Measurements from ENCODE around the gene FEN1.

- TF ChIP-seq, protein P1, sequence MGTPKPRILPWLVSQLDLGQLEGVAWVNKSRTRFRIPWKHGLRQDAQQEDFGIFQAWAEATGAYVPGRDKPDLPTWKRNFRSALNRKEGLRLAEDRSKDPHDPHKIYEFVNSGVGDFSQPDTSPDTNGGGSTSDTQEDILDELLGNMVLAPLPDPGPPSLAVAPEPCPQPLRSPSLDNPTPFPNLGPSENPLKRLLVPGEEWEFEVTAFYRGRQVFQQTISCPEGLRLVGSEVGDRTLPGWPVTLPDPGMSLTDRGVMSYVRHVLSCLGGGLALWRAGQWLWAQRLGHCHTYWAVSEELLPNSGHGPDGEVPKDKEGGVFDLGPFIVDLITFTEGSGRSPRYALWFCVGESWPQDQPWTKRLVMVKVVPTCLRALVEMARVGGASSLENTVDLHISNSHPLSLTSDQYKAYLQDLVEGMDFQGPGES (IDR thresholded peaks at IDR 0.05; ENCODE audit: low read depth, low read length): no peak
- TF ChIP-seq REST (IDR thresholded peaks at IDR 0.05; ENCODE audit: low read depth, low read length) (no peak), FOXM1 (IDR thresholded peaks at IDR 0.05; ENCODE audit: low read depth) (no peak), USF2 (IDR thresholded peaks at IDR 0.05; ENCODE audit: borderline replicate concordance, low read depth, low read length) (no peak), TEAD4 (IDR thresholded peaks at IDR 0.05; ENCODE audit: borderline replicate concordance, insufficient read depth) (no peak), TAF1 (IDR thresholded peaks at IDR 0.05; ENCODE audit: borderline replicate concordance, low read depth, low read length) (no peak), EP300 (IDR thresholded peaks at IDR 0.05; ENCODE audit: borderline replicate concordance in 1 of 2, low read depth in 1 of 2, low read length in 1 of 2) (no peak), RAD21 (IDR thresholded peaks at IDR 0.05; ENCODE audit: low read length) (no peak), POLR2AphosphoS5 (IDR thresholded peaks at IDR 0.05; ENCODE audit: low read depth, low read length) (no peak), FOSL2 (IDR thresholded peaks at IDR 0.05; ENCODE audit: borderline replicate concordance, low read depth) (no peak)
- TF ChIP-seq, protein P2, sequence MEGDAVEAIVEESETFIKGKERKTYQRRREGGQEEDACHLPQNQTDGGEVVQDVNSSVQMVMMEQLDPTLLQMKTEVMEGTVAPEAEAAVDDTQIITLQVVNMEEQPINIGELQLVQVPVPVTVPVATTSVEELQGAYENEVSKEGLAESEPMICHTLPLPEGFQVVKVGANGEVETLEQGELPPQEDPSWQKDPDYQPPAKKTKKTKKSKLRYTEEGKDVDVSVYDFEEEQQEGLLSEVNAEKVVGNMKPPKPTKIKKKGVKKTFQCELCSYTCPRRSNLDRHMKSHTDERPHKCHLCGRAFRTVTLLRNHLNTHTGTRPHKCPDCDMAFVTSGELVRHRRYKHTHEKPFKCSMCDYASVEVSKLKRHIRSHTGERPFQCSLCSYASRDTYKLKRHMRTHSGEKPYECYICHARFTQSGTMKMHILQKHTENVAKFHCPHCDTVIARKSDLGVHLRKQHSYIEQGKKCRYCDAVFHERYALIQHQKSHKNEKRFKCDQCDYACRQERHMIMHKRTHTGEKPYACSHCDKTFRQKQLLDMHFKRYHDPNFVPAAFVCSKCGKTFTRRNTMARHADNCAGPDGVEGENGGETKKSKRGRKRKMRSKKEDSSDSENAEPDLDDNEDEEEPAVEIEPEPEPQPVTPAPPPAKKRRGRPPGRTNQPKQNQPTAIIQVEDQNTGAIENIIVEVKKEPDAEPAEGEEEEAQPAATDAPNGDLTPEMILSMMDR (IDR thresholded peaks at IDR 0.05): no peak
These were observed 13.6 kb upstream of the FEN1 start for GRCh38 chr11:61778920-61779650.
